Loucy (cell line): ENCODE measurements around the gene PPM1N.

Source experiments
- EZH2phosphoT487 ChIP-seq: fragments of 200-600 bp; IDR thresholded peaks from 2 replicates; pipeline ENCODE4 v1.6.1; 2018; ENCODE audit warnings: antibody characterized with exemption, mild to moderate bottlenecking, moderate library complexity, borderline replicate concordance
- TF ChIP-seq, protein P1 (sequence below): fragments of 200-600 bp; sonication (generic); conservative IDR thresholded peaks from 2 replicates; pipeline ENCODE4 v1.5.1; 2014; ENCODE audit warnings: mild to moderate bottlenecking, antibody characterized with exemption, low read length

DNA sequence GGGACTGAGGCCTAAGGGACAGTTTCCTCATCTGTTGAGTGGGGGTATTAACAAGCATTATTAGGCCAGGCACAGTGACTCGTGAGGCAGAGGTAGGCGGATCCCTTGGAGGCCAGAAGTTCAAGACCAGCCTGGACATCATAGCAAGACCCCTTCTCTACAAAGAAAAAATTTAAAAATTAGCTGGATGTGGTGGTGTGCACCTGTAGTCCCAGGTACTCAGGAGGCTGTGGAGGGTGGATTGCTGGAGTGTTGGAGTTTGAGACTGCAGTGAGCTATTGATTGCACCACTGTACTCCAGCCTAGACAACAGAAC is 41.8 kb upstream of the PPM1N start:
- TF ChIP-seq, protein P1, sequence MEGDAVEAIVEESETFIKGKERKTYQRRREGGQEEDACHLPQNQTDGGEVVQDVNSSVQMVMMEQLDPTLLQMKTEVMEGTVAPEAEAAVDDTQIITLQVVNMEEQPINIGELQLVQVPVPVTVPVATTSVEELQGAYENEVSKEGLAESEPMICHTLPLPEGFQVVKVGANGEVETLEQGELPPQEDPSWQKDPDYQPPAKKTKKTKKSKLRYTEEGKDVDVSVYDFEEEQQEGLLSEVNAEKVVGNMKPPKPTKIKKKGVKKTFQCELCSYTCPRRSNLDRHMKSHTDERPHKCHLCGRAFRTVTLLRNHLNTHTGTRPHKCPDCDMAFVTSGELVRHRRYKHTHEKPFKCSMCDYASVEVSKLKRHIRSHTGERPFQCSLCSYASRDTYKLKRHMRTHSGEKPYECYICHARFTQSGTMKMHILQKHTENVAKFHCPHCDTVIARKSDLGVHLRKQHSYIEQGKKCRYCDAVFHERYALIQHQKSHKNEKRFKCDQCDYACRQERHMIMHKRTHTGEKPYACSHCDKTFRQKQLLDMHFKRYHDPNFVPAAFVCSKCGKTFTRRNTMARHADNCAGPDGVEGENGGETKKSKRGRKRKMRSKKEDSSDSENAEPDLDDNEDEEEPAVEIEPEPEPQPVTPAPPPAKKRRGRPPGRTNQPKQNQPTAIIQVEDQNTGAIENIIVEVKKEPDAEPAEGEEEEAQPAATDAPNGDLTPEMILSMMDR = no peak
- TF ChIP-seq EZH2phosphoT487 = no peak
